HFF-Myc (cell line): ENCODE data around the gene DENND1B.

Experiments
- DNase-seq: peaks from one replicate; pipeline ENCODE4 v3.0.0-alpha.2; 2011; ENCODE audit warnings: low read depth; ENCODE audit errors: extremely low read depth
- H3K4me3 ChIP-seq: replicated peaks from 2 replicates; pipeline ENCODE4 v1.5.1; 2011; ENCODE audit warnings: low read depth, mild to moderate bottlenecking, control low read depth, low read length
- TF ChIP-seq, protein P1 (sequence below): IDR thresholded peaks from 2 replicates; pipeline ENCODE4 v1.5.1; 2012; ENCODE audit warnings: mild to moderate bottlenecking, low read depth, low read length, control low read depth; ENCODE audit errors: missing control alignments

Gene DENND1B

DNA sequence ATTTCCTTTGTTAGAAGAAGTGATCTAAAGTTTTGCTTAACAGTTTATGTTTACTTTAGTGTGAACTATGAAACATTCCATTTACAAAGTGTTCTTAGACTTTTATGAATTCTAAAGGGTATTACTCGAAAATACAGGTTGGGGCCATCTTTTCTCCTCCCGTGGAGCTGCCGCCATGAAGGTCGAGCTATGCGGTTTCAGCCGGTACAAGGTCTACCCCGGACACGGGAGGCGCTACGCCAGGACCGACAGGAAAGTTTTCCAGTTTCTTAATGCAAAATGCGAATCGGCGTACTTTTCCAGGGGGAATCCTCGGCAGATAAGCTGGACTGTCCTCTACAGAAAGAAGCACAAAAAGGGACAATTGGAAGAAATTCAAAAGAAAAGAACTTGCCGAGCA lies 39.8 kb downstream of the DENND1B start:
- TF ChIP-seq, protein P1, sequence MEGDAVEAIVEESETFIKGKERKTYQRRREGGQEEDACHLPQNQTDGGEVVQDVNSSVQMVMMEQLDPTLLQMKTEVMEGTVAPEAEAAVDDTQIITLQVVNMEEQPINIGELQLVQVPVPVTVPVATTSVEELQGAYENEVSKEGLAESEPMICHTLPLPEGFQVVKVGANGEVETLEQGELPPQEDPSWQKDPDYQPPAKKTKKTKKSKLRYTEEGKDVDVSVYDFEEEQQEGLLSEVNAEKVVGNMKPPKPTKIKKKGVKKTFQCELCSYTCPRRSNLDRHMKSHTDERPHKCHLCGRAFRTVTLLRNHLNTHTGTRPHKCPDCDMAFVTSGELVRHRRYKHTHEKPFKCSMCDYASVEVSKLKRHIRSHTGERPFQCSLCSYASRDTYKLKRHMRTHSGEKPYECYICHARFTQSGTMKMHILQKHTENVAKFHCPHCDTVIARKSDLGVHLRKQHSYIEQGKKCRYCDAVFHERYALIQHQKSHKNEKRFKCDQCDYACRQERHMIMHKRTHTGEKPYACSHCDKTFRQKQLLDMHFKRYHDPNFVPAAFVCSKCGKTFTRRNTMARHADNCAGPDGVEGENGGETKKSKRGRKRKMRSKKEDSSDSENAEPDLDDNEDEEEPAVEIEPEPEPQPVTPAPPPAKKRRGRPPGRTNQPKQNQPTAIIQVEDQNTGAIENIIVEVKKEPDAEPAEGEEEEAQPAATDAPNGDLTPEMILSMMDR: no peak
- H3K4me3 ChIP-seq: no peak overlapping the region

DNA sequence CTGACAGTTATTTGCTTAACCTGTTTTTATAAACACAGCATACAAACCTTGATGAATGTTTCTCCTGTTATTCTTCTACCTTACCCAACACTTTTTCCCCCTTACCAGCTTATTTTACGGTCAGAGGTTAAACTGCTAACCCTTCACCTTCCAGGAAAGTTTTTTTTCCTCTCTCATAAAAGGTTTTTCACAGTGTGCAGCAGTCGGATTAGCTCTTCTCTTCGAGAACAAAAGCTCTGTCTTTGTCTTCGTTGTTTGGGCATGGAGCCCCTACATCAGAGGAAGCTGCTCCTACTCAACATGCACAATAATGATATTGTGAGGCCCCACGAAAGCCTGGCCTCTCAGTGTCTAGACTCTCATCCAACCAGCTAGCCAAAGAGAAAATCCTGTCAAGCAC lies 42.0 kb downstream of the DENND1B start:
- TF ChIP-seq, protein P1: no peak
- H3K4me3 ChIP-seq: no peak overlapping the region
- DNase-seq: no peak

More for the DNA sequence above, 39.8 kb downstream of the DENND1B start:
- DNase-seq: no peak

DNA sequence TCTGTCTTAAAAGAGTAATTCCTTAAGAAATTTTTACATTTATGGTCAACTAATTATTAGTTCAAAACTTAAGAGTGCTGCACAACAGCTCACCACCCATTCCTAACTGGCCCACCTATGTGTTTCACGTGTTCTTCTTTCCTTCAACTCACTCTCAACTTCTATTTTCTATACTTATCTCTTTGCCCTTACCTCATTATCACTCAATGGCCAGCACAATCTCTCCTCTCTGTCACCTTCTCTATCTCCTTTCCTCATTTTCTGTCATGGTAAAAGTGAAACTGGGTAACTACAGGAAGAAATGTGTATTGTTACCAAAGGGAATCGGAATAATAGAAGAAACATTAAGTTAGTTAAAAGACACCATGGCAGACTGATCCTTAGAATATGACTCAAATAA lies 43.1 kb downstream of the DENND1B start:
- TF ChIP-seq, protein P1: no peak
- no peak overlapping the region for H3K4me3 ChIP-seq
- no peak for DNase-seq

DNA sequence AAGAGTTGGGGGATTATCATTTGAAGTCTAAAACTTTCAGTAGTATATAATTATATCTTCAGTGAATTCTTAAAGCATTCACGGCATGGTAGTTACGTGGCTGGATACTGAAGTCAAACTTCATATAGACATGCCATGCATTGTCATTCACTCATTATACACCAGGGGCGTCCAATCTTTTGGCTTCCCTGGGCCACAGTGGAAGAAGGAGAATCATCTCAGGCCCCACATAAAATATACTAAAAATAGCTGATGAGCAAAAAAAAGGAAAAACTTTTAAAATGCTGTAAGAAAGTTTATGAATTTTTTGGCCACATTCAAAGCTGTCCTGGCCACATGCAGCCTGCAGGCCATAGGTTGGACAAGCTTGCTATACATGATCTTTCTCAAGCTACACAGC lies 43.8 kb downstream of the DENND1B start:
- no peak overlapping the region for H3K4me3 ChIP-seq
- TF ChIP-seq, protein P1: no peak
- DNase-seq: no peak

DNA sequence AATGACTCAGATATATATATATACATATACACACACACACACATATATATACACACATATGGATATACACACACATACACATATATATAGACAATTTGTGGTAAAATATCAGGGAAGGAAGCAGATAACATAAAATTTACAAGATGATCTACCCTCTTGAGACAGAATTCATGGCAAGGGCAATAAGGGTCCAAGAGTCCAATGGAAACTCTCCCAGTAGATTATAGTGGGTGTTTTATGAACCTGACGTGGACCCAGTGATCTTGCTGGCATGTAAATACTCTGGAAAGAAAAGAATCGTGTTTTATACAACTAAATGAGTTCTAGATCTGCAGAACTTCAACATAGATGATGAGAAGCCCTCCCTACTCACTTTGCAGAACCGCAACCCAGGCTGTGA lies 49.3 kb downstream of the DENND1B start:
- no peak for DNase-seq
- TF ChIP-seq, protein P1: no peak
- H3K4me3 ChIP-seq: no peak overlapping the region

DNA sequence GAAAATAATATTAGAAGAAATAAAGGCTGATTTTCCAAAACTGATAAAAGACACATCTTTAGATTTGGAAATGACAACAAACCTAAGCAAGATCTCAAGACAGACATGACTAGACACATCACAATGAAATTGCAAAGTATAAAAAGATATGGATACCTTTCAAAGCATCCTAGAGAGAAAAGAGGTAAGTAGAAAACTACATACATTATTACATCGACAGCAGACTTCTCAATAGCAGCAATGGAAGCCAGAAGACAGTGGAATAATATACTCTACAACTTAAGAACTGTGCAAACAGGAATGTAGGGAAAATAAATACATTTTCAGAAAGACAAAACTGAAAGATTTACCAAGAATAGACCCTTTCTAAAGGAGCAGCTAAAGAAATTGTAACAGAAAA lies 50.2 kb downstream of the DENND1B start:
- H3K4me3 ChIP-seq: no peak overlapping the region
- TF ChIP-seq, protein P1: no peak
- no peak for DNase-seq

DNA sequence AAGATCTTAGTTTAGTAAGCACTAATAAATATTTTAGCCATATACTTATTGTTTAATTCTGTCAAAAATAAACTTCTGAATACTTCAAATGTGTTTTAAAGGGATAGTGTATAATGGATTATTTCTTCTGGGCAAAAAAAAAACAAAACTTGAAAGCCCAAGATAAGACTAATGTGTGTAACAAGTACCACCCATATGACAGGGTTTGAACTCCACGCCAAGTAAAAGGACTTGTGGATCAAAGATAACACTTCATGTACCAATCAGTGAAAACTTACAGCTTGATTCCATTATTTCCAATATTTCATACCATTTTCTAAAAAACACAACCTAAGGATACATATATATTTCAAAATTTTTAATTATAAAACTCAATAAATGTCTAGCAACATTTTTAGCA lies 59.5 kb downstream of the DENND1B start:
- H3K4me3 ChIP-seq: no peak overlapping the region
- DNase-seq: no peak
- TF ChIP-seq, protein P1: no peak
